Stomach (tissue), 4 donors: ENCODE measurements around the gene ZNHIT3.

Experiments used
- EP300 ChIP-seq: sonication (generic); formaldehyde crosslinking; IDR thresholded peaks from one replicate; pipeline ENCODE4 v1.6.1; 2017; ENCODE audit warnings: antibody characterized with exemption
- TF ChIP-seq, protein P1 (sequence below), 7 experiments: fragments of 450-650 bp in 4 of 7; fragments of 200-600 bp in 3 of 7; sonication (generic) in 3 of 7; IDR thresholded peaks; one replicate each; pipeline ENCODE4 v1.5.1; 2016 to 2019; ENCODE audit warnings: antibody characterized with exemption in 7 of 7, control low read depth in 2 of 7, mild to moderate bottlenecking in 1 of 7

DNA sequence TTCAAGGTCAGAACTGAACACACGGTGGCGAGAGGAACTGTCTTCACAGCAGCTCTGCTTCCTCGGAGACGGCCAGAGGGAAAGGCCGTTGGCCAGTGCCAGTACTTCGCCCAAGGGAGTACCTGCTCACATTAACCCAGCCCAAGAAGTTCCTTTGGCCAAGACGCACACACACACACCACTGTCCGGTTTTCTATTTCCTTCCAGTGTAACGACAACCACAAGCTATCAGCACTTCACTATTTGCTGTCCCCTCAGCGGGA is 57.5 kb downstream of the ZNHIT3 start:
- TF ChIP-seq, protein P1, sequence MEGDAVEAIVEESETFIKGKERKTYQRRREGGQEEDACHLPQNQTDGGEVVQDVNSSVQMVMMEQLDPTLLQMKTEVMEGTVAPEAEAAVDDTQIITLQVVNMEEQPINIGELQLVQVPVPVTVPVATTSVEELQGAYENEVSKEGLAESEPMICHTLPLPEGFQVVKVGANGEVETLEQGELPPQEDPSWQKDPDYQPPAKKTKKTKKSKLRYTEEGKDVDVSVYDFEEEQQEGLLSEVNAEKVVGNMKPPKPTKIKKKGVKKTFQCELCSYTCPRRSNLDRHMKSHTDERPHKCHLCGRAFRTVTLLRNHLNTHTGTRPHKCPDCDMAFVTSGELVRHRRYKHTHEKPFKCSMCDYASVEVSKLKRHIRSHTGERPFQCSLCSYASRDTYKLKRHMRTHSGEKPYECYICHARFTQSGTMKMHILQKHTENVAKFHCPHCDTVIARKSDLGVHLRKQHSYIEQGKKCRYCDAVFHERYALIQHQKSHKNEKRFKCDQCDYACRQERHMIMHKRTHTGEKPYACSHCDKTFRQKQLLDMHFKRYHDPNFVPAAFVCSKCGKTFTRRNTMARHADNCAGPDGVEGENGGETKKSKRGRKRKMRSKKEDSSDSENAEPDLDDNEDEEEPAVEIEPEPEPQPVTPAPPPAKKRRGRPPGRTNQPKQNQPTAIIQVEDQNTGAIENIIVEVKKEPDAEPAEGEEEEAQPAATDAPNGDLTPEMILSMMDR (IDR thresholded peaks at IDR 0.05) = no peak
- no peak for TF ChIP-seq EP300
